GM23338 (cell line): ENCODE measurements around the gene RAD51D. TPM values are rescaled to one million over a fixed set of nuclear protein-coding genes. Genes with fewer than 3 reads are reported as not detected.

Experiments used
- ATAC-seq: fragments of 200-7000 bp; cut with Tn5 transposase; 3 replicates; pipeline ENCODE4 v1.9.1; 2020
- DNase-seq: peaks from one replicate; pipeline ENCODE4 v3.0.0-alpha.2; 2015; ENCODE audit warnings: low spot score
- H2AFZ ChIP-seq: fragments of 200-600 bp; sonication (generic); 2 replicates; pipeline ENCODE4 v1.8.0; 2016; ENCODE audit warnings: antibody characterized with exemption, mild to moderate bottlenecking, moderate library complexity
- H3F3A ChIP-seq: fragments of 200-600 bp; sonication (generic); replicated peaks from 2 replicates; pipeline ENCODE4 v1.8.0; 2017; ENCODE audit warnings: antibody characterized with exemption, mixed run types, low read depth
- H3K27ac ChIP-seq: fragments of 200-600 bp; sonication (generic); 2 replicates; pipeline ENCODE4 v1.6.1; 2016; ENCODE audit warnings: low read depth
- H3K27me3 ChIP-seq: fragments of 200-600 bp; sonication (generic); 2 replicates; pipeline ENCODE4 v1.8.0; 2016; ENCODE audit warnings: mild to moderate bottlenecking, mixed run types, moderate library complexity; ENCODE audit not compliant: insufficient read depth
- H3K36me3 ChIP-seq: fragments of 200-600 bp; sonication (generic); 2 replicates; pipeline ENCODE4 v1.8.0; 2016; ENCODE audit warnings: mild to moderate bottlenecking; ENCODE audit not compliant: insufficient read depth
- H3K4me1 ChIP-seq: fragments of 200-600 bp; sonication (generic); 2 replicates; pipeline ENCODE4 v1.8.0; 2016; ENCODE audit warnings: mild to moderate bottlenecking, moderate library complexity; ENCODE audit not compliant: insufficient read depth
- H3K4me2 ChIP-seq: fragments of 200-600 bp; sonication (generic); 2 replicates; pipeline ENCODE4 v1.7.1; 2017; ENCODE audit warnings: mixed run types
- H3K4me3 ChIP-seq: fragments of 200-600 bp; sonication (generic); 2 replicates; pipeline ENCODE4 v1.6.1; 2016; ENCODE audit warnings: mixed run types
- H3K79me2 ChIP-seq: fragments of 200-600 bp; sonication (generic); replicated peaks from 2 replicates; pipeline ENCODE4 v1.8.0; 2017; ENCODE audit warnings: mild to moderate bottlenecking; ENCODE audit not compliant: insufficient read depth
- H3K9me2 ChIP-seq: fragments of 200-600 bp; sonication (generic); 2 replicates; pipeline ENCODE4 v1.8.0; 2017; ENCODE audit not compliant: insufficient read depth
- H4K20me1 ChIP-seq: fragments of 200-600 bp; sonication (generic); replicated peaks from 2 replicates; pipeline ENCODE4 v1.8.0; 2017; ENCODE audit warnings: mild to moderate bottlenecking; ENCODE audit not compliant: insufficient read depth
- H3K27ac Mint-ChIP-seq: 2 replicates; pipeline ENCODE4 v1.8.0; 2020; ENCODE audit warnings: inconsistent platforms, mild to moderate bottlenecking, moderate library complexity, mixed read lengths
- H3K27me3 Mint-ChIP-seq: 3 replicates; pipeline ENCODE4 v1.8.0; 2022; ENCODE audit warnings: low read depth, mild to moderate bottlenecking, moderate library complexity, mixed read lengths, inconsistent platforms; ENCODE audit not compliant: insufficient read depth, poor library complexity
- H3K36me3 Mint-ChIP-seq: 3 replicates; pipeline ENCODE4 v1.8.0; 2021; ENCODE audit warnings: low read depth, mild to moderate bottlenecking, inconsistent platforms, moderate library complexity, mixed read lengths
- H3K4me1 Mint-ChIP-seq: 3 replicates; pipeline ENCODE4 v1.8.0; 2020; ENCODE audit warnings: mild to moderate bottlenecking, inconsistent platforms, mixed read lengths
- H3K4me3 Mint-ChIP-seq: 3 replicates; pipeline ENCODE4 v1.8.0; 2021; ENCODE audit warnings: moderate library complexity, mild to moderate bottlenecking, inconsistent platforms, mixed read lengths
- H3K9me3 Mint-ChIP-seq: 3 replicates; pipeline ENCODE4 v1.8.0; 2020; ENCODE audit warnings: moderate library complexity, mild to moderate bottlenecking, inconsistent platforms, mixed read lengths
- CREB1 ChIP-seq: fragments of 250-450 bp; sonication (Bioruptor Pico); IDR thresholded peaks from 2 replicates; pipeline ENCODE4 v1.5.0; 2020; ENCODE audit warnings: low read depth, mild to moderate bottlenecking, moderate library complexity
- ETS1 ChIP-seq: IDR thresholded peaks from 2 replicates; pipeline ENCODE4 v1.6.1; 2016; ENCODE audit warnings: antibody characterized with exemption
- EZH2 ChIP-seq: fragments of 200-600 bp; sonication (generic); IDR thresholded peaks from one replicate; pipeline ENCODE4 v1.8.0; 2017; ENCODE audit warnings: antibody characterized with exemption, mild to moderate bottlenecking, low read depth; ENCODE audit not compliant: unreplicated experiment
- EZH2phosphoT487 ChIP-seq: fragments of 200-600 bp; sonication (generic); IDR thresholded peaks from one replicate; pipeline ENCODE4 v1.8.1; 2018; ENCODE audit warnings: antibody characterized with exemption; ENCODE audit not compliant: unreplicated experiment
- NANOG ChIP-seq: IDR thresholded peaks from 2 replicates; pipeline ENCODE4 v1.6.1; 2016; ENCODE audit warnings: antibody characterized with exemption, borderline replicate concordance
- POLR2AphosphoS5 ChIP-seq: IDR thresholded peaks from 2 replicates; pipeline ENCODE4 v1.6.1; 2016; ENCODE audit warnings: antibody characterized with exemption, low read depth
- REST ChIP-seq: IDR thresholded peaks from one replicate; pipeline ENCODE4 v1.6.1; 2018; ENCODE audit warnings: antibody characterized with exemption; ENCODE audit not compliant: unreplicated experiment
- STAT1 ChIP-seq: IDR thresholded peaks from one replicate; pipeline ENCODE4 v1.6.1; 2016; ENCODE audit warnings: antibody characterized with exemption; ENCODE audit not compliant: unreplicated experiment
- ZNF114 ChIP-seq: fragments of 250-450 bp; sonication (Bioruptor Pico); IDR thresholded peaks from 2 replicates; pipeline ENCODE4 v1.5.0; 2020; ENCODE audit warnings: mild to moderate bottlenecking, moderate library complexity
- ZNF331 ChIP-seq: fragments of 250-450 bp; sonication (Bioruptor Pico); IDR thresholded peaks from 2 replicates; pipeline ENCODE4 v1.5.0; 2020; ENCODE audit warnings: low read depth, mild to moderate bottlenecking, moderate library complexity
- polyA plus RNA-seq: library from polyadenylated mRNA; unstranded; fragments of >200 nt; fragmentation: Nextera tagmentation; extraction: Ambion mirVana; gene quantifications from 2 replicates; pipeline ENCODE4 v1.2.1, GENCODE V29; 2016
- total RNA-seq: library from RNA; depleted of rRNA; stranded (reverse); fragments of >200 nt; shearing (Covaris generic); gene quantifications from 2 replicates; pipeline ENCODE4 v1.2.3, GENCODE V29; 2014
- TF ChIP-seq, protein P1 (sequence below): fragments of 250-450 bp; sonication (Bioruptor Pico); IDR thresholded peaks from 2 replicates; pipeline ENCODE4 v1.5.0; 2020; ENCODE audit warnings: mild to moderate bottlenecking, moderate library complexity
- TF ChIP-seq, protein P2 (sequence below), 2 experiments: fragments of 200-600 bp in 1 of 2; sonication (generic) in 1 of 2; conservative IDR thresholded peaks; 2 replicates each; pipeline versions ENCODE4 v1.5.1 to v1.6.1; 2016 to 2017; ENCODE audit warnings: antibody characterized with exemption in 2 of 2, low read depth in 2 of 2, mild to moderate bottlenecking in 2 of 2, moderate library complexity in 1 of 2

The RAD51D gene
- total and polyA plus RNA-seq, 2 experiments from 2014 or later, result 5.9 to 11.0 TPM

DNA sequence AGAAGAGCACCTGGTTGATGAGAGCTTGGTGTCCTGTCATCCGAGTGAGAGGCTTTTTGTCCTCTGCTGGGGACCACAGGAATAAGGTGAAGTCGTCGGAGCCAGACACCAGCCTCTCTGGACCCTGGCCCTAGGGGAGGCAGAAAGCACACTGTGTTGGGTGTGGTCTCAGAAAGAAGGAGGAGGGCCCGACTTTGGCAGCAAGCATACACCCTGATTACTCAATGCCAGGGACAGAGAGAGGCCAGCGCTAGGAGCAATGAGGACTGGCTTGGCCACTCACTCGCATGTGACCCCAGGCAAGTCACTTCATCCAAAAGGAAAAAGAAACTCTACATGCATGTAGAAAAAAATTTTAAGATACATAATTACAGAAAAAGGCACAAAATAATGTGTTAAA lies 15.7 kb upstream of the RAD51D start (continued):
- TF ChIP-seq, protein P1, sequence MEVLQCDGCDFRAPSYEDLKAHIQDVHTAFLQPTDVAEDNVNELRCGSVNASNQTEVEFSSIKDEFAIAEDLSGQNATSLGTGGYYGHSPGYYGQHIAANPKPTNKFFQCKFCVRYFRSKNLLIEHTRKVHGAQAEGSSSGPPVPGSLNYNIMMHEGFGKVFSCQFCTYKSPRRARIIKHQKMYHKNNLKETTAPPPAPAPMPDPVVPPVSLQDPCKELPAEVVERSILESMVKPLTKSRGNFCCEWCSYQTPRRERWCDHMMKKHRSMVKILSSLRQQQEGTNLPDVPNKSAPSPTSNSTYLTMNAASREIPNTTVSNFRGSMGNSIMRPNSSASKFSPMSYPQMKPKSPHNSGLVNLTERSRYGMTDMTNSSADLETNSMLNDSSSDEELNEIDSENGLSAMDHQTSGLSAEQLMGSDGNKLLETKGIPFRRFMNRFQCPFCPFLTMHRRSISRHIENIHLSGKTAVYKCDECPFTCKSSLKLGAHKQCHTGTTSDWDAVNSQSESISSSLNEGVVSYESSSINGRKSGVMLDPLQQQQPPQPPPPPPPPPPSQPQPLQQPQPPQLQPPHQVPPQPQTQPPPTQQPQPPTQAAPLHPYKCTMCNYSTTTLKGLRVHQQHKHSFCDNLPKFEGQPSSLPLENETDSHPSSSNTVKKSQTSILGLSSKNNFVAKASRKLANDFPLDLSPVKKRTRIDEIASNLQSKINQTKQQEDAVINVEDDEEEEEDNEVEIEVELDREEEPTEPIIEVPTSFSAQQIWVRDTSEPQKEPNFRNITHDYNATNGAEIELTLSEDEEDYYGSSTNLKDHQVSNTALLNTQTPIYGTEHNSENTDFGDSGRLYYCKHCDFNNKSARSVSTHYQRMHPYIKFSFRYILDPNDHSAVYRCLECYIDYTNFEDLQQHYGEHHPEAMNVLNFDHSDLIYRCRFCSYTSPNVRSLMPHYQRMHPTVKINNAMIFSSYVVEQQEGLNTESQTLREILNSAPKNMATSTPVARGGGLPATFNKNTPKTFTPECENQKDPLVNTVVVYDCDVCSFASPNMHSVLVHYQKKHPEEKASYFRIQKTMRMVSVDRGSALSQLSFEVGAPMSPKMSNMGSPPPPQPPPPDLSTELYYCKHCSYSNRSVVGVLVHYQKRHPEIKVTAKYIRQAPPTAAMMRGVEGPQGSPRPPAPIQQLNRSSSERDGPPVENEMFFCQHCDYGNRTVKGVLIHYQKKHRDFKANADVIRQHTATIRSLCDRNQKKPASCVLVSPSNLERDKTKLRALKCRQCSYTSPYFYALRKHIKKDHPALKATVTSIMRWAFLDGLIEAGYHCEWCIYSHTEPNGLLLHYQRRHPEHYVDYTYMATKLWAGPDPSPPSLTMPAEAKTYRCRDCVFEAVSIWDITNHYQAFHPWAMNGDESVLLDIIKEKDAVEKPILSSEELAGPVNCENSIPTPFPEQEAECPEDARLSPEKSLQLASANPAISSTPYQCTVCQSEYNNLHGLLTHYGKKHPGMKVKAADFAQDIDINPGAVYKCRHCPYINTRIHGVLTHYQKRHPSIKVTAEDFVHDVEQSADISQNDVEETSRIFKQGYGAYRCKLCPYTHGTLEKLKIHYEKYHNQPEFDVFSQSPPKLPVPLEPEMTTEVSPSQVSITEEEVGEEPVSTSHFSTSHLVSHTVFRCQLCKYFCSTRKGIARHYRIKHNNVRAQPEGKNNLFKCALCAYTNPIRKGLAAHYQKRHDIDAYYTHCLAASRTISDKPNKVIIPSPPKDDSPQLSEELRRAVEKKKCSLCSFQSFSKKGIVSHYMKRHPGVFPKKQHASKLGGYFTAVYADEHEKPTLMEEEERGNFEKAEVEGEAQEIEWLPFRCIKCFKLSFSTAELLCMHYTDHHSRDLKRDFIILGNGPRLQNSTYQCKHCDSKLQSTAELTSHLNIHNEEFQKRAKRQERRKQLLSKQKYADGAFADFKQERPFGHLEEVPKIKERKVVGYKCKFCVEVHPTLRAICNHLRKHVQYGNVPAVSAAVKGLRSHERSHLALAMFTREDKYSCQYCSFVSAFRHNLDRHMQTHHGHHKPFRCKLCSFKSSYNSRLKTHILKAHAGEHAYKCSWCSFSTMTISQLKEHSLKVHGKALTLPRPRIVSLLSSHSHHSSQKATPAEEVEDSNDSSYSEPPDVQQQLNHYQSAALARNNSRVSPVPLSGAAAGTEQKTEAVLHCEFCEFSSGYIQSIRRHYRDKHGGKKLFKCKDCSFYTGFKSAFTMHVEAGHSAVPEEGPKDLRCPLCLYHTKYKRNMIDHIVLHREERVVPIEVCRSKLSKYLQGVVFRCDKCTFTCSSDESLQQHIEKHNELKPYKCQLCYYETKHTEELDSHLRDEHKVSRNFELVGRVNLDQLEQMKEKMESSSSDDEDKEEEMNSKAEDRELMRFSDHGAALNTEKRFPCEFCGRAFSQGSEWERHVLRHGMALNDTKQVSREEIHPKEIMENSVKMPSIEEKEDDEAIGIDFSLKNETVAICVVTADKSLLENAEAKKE (CRISPR knock-in tag), result no peak
- TF ChIP-seq EZH2, result no peak
- TF ChIP-seq POLR2AphosphoS5, result no peak
- TF ChIP-seq ZNF114, result no peak

DNA sequence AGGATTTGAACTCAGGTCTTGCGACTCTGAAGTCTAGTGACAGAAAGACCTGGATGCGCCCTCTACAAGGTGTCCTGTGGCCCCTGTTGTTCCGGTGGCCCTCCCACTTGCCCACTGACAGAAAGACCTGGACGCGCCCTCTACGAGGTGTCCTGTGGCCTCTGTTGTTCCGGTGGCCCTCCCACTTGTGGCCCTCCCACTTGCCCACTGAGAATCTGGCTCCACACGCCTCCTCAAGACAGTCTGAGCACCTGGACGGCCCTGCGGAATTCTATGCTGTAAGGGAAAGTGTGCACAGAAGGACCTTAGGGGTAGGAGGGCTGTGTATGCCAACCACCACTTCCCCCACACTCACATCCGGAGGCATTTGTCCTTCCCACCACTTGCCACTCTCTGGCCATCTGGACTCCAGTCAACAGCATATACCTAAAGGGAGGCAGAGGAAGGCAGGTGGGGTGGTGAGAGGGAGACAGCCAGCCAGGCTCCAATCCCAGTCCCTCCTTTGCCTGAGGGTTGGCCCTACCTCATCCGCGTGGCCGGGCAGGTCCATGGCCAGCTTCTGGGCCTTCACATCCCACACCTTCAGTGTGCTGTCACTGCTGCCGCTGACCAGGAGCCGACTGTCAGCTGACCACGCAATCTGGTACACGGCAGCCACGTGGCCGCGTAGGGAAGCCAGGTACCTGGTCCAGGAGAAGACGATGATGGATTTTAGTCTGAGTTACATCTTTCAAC lies 13.3 kb upstream of the RAD51D start:
- no peak overlapping the region for H3K4me2 ChIP-seq
- peaks cover 7% of the 10 kb centered on the region for H4K20me1 ChIP-seq
- Mint-ChIP-seq H3K36me3 (peaks cover 73% of the 10 kb centered on the region), H3K27me3 (peaks cover 9% of the 10 kb centered on the region), H3K9me3 (no peaks in the 10 kb centered on the region), H3K4me3 (no peak overlapping the region), H3K4me1 (no peaks in the 10 kb centered on the region), H3K27ac (no peak overlapping the region)
- H3K4me1 ChIP-seq, result no peaks in the 10 kb centered on the region
- no peak overlapping the region for H3K4me3 ChIP-seq
- H3K9me2 ChIP-seq, result no peaks in the 10 kb centered on the region
- H3K27ac ChIP-seq, result no peak overlapping the region
- H3K36me3 ChIP-seq, result peaks cover 50% of the 10 kb centered on the region
- H3F3A ChIP-seq, result peaks cover 6% of the 10 kb centered on the region; the same call in 1 of the 2 replicates
- no peak for DNase-seq
- no peaks in the 10 kb centered on the region for H3K79me2 ChIP-seq
- H3K27me3 ChIP-seq, result no peaks in the 10 kb centered on the region
- ATAC-seq, result no peak
- no peak overlapping the region for H2AFZ ChIP-seq
- no peak for TF ChIP-seq REST
- TF ChIP-seq STAT1, result no peak
- no peak for TF ChIP-seq EZH2
- TF ChIP-seq ZNF331 (CRISPR knock-in tag), result no peak
- TF ChIP-seq EZH2phosphoT487, result no peak
- TF ChIP-seq POLR2AphosphoS5, result no peak
- no peak for TF ChIP-seq ETS1
- no peak for TF ChIP-seq ZNF114
- no peak for TF ChIP-seq CREB1
- no peak for TF ChIP-seq NANOG
- TF ChIP-seq, protein P2, sequence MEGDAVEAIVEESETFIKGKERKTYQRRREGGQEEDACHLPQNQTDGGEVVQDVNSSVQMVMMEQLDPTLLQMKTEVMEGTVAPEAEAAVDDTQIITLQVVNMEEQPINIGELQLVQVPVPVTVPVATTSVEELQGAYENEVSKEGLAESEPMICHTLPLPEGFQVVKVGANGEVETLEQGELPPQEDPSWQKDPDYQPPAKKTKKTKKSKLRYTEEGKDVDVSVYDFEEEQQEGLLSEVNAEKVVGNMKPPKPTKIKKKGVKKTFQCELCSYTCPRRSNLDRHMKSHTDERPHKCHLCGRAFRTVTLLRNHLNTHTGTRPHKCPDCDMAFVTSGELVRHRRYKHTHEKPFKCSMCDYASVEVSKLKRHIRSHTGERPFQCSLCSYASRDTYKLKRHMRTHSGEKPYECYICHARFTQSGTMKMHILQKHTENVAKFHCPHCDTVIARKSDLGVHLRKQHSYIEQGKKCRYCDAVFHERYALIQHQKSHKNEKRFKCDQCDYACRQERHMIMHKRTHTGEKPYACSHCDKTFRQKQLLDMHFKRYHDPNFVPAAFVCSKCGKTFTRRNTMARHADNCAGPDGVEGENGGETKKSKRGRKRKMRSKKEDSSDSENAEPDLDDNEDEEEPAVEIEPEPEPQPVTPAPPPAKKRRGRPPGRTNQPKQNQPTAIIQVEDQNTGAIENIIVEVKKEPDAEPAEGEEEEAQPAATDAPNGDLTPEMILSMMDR (conservative IDR thresholded peaks at IDR 0.05; ENCODE audit: low read depth in 2 of 2), result no peak
